Measurements from ENCODE around the gene GPRC5A.

Gene GPRC5A

DNA sequence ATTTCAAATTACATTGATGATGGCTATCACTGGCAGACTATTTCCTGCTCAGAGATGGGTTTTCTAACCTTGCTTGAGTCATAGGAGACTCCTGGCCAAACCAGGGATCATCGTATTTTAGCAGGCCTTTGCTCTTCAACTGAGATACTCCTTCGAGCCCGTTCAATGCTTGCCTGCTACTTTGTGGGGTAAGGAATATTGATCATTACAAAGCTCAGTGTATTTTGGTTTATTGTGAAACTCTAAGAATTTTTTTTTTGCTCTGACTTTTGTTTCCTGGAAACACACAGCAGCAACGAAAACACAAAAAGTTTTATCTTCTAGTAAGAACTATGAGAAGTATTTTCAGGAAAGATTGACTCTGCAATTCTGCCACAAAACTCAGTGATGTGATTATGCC is 56.5 kb downstream of the GPRC5A start:
- no peak overlapping the region for H3K4me3 ChIP-seq

DNA sequence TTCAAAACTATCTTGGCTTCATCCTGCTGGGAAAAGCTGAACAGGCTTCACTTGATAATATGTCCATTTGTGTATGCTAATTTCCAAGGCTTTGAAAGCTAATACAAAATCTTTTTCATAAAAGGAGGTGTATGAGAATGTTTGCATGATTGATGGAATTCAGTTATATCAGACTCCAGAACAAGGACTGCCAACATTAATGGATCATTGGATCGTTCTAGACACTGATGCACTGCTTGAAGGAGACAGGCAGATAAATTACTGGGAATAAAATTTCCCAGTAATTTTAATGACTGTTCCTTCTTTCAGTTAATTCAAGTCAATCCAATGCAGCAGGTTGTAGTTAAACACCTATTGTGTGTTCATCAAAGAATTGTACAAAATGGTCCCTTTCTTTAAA is 60.1 kb downstream of the GPRC5A start:
- no peak for DNase-seq (ENCODE audit: low spot score)
- Histone ChIP-seq H3K4me3 (no peak overlapping the region), H3K27ac (no peak overlapping the region)
- TF ChIP-seq, protein P1, sequence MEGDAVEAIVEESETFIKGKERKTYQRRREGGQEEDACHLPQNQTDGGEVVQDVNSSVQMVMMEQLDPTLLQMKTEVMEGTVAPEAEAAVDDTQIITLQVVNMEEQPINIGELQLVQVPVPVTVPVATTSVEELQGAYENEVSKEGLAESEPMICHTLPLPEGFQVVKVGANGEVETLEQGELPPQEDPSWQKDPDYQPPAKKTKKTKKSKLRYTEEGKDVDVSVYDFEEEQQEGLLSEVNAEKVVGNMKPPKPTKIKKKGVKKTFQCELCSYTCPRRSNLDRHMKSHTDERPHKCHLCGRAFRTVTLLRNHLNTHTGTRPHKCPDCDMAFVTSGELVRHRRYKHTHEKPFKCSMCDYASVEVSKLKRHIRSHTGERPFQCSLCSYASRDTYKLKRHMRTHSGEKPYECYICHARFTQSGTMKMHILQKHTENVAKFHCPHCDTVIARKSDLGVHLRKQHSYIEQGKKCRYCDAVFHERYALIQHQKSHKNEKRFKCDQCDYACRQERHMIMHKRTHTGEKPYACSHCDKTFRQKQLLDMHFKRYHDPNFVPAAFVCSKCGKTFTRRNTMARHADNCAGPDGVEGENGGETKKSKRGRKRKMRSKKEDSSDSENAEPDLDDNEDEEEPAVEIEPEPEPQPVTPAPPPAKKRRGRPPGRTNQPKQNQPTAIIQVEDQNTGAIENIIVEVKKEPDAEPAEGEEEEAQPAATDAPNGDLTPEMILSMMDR (IDR thresholded peaks at IDR 0.05), result no peak

More for the DNA sequence above, 56.5 kb downstream of the GPRC5A start:
- DNase-seq (ENCODE audit: low spot score), result no peak
- TF ChIP-seq, protein P1 (IDR thresholded peaks at IDR 0.05), result no peak
- H3K27ac ChIP-seq, result no peak overlapping the region

DNA sequence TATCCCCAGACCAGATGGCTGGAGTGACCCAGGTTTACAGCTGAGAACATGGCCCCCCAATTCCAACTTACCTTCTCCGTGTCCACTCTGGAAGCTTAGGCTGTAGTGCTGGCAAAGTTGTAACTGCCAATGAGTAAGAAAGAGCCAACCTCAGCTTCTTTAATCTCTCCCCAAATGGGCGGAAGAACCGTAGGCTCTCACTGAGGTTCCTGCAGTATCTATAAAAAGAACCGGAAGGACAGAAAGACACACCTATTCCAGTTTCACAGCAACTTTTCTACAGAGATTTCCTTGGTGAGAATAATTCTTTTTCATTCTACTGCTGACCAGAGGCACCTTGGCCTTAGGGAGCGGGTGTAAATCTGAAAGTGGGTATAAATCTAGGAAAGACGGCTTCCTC is 60.7 kb downstream of the GPRC5A start, which contains the start of gene GPRC5D:
TSS of gene GPRC5D (minus strand) at position 135 of the 400 bp plus-strand sequence. CDS start 1,786 bp downstream, outside the sequence.
- DNase-seq (ENCODE audit: low spot score), result no peak
- Histone ChIP-seq H3K27ac (no peak within 1 kb of the TSS), H3K4me3 (no peak within 1 kb of the TSS)
- TF ChIP-seq, protein P1 (IDR thresholded peaks at IDR 0.05), result no peak

DNA sequence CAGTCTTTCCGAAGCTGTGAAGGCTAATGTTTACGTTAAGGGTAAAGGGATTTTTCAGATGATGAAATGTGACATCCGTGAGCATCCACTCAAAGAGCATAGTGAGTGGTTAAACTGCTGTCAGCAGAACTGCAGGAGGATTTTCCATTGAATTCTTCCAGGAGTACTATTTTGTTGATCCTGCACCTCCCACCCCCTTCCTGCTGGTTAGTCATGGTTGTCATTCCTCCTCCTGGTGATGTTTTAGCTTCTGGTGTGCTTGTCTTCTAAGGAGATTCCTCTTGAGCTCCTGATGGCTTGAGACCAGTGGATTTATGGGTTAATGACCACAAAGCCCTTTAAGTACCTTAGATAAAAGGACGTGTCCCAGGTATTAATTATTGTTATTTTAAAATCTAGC is 63.0 kb downstream of the GPRC5A start:
- no peak overlapping the region for H3K27ac ChIP-seq
- no peak for DNase-seq (ENCODE audit: low spot score)
- TF ChIP-seq, protein P1 (IDR thresholded peaks at IDR 0.05), result no peak
- H3K4me3 ChIP-seq, result no peak overlapping the region

DNA sequence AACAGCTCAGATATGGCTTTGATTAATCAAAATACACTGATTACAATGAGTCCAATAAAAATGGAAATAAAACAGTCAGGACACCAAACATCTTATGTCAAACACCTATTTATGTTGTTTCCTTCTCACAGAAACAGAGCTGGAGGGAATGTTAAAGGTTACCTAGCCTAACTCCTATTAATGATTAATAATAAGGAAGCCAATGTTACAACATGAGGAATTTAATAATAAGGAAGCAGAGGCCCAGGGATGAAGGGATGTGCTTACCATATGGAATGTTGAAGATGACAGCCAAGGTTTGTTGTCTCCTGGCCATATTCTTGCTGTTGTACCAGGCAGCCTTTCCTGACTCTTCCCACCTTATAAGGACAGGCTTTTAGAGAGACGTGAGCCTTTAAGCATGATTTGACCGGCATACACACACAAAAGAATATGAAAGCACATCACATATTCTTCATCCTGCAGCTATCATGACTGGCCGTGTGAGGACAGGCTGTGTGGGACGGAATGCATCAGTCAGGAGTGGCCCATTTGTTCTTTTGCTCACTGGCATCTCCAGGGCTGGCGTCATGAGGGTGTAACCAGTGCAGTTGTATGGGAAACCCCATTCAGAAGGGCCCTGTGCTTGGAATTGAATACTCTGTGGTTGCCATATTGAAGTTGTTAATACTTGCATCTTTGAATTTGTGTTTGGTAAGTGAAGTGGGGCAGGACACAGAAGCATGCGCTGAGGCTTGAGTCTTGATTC is 63.7 kb downstream of the GPRC5A start:
- H3K27ac ChIP-seq, result no peak overlapping the region
- no peak overlapping the region for H3K4me3 ChIP-seq
- no peak for DNase-seq (ENCODE audit: low spot score)
- TF ChIP-seq, protein P1 (IDR thresholded peaks at IDR 0.05), result no peak

DNA sequence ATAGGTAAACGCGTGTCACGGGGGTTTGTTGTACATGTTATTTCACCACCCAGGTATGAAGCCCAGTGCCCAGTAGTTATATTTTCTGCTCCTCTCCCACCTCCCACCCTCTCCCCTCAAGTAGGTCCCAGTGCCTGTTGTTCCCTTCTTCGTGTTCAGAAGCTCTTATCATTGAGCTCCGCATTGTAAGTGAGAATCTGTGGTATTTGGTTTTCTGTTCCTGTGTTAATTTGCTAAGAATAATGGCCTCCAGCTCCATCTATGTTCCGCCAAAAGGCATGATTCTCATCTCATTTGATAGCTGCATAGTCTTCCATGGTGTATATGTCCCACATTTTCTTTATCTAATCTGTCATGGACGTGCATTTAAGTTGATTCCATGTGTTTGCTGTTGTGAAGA is 67.5 kb downstream of the GPRC5A start:
- no peak overlapping the region for H3K4me3 ChIP-seq
- H3K27ac ChIP-seq, result no peak overlapping the region
- TF ChIP-seq, protein P1 (IDR thresholded peaks at IDR 0.05), result no peak
- no peak for DNase-seq (ENCODE audit: low spot score)

DNA sequence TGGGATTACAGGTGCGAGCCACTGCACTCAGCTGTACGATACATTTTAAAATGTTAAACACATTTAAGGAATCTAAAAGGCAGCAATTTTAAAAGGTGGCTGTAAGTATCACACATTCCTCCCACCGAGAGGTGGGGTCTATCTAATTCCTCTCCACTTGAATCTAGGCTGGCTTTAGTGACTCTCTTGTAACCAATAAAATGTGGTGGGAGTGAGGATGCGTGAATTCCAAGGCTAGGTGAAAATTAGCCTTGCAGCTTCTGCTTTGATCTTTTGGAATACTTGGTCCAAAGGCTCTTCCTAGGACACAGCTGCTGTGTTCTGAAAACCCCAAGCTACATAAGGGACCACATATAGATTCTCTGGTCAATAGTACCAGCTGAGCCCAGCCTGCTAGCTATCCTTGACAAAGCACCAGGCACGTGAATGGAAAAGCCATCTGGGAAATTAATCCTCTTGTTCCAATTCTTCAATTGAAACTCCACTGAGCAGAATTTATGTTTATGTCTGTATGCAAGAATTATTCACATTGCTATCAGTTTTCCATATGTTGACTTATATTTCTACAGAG is 69.4 kb downstream of the GPRC5A start:
- TF ChIP-seq, protein P1 (IDR thresholded peaks at IDR 0.05), result no peak
- H3K4me3 ChIP-seq, result no peak overlapping the region
- DNase-seq (ENCODE audit: low spot score), result no peak
- H3K27ac ChIP-seq, result no peak overlapping the region

All from coronary artery (tissue), 2 donors.